ENCODE data around the gene CACNA1C.

The CACNA1C gene

GRCh38 chr12:2431810-2432209, 379.0 kb downstream of the CACNA1C start:
- Histone ChIP-seq H3K9me3 (ENCODE audit: control insufficient read depth, low read length) (no peaks in the 10 kb centered on the region), H3K36me3 (ENCODE audit: control insufficient read depth, insufficient read depth, low read length) (no peaks in the 10 kb centered on the region), H3K4me1 (ENCODE audit: control insufficient read depth, insufficient read depth, low read length) (no peaks in the 10 kb centered on the region), H3K27me3 (ENCODE audit: control insufficient read depth, insufficient read depth, low read length) (no peaks in the 10 kb centered on the region), H3K4me3 (ENCODE audit: low read length) (no peak overlapping the region), H3K9ac (ENCODE audit: low read length) (no peak overlapping the region)

GRCh38 chr12:2432856-2433255, 380.1 kb downstream of the CACNA1C start:
- no peak overlapping the region for H3K4me3 ChIP-seq (ENCODE audit: low read length)
- H3K36me3 ChIP-seq (ENCODE audit: control insufficient read depth, insufficient read depth, low read length): no peaks in the 10 kb centered on the region
- H3K4me1 ChIP-seq (ENCODE audit: control insufficient read depth, insufficient read depth, low read length): no peaks in the 10 kb centered on the region
- no peaks in the 10 kb centered on the region for H3K27me3 ChIP-seq (ENCODE audit: control insufficient read depth, insufficient read depth, low read length)
- H3K9ac ChIP-seq (ENCODE audit: low read length): no peak overlapping the region
- H3K9me3 ChIP-seq (ENCODE audit: control insufficient read depth, low read length): no peaks in the 10 kb centered on the region

- no peak overlapping the region for H3K4me3 ChIP-seq (ENCODE audit: low read length)
- H3K27me3 ChIP-seq (ENCODE audit: control insufficient read depth, insufficient read depth, low read length): no peaks in the 10 kb centered on the region
- H3K9me3 ChIP-seq (ENCODE audit: control insufficient read depth, low read length): no peaks in the 10 kb centered on the region
- H3K4me1 ChIP-seq (ENCODE audit: control insufficient read depth, insufficient read depth, low read length): no peaks in the 10 kb centered on the region
- H3K9ac ChIP-seq (ENCODE audit: low read length): no peak overlapping the region
- H3K36me3 ChIP-seq (ENCODE audit: control insufficient read depth, insufficient read depth, low read length): no peaks in the 10 kb centered on the region
These were observed 382.7 kb downstream of the CACNA1C start for GRCh38 chr12:2435511-2435910.

- H3K9ac ChIP-seq (ENCODE audit: low read length): no peak overlapping the region
- no peaks in the 10 kb centered on the region for H3K36me3 ChIP-seq (ENCODE audit: control insufficient read depth, insufficient read depth, low read length)
- no peaks in the 10 kb centered on the region for H3K9me3 ChIP-seq (ENCODE audit: control insufficient read depth, low read length)
- no peaks in the 10 kb centered on the region for H3K4me1 ChIP-seq (ENCODE audit: control insufficient read depth, insufficient read depth, low read length)
- H3K4me3 ChIP-seq (ENCODE audit: low read length): no peak overlapping the region
- H3K27me3 ChIP-seq (ENCODE audit: control insufficient read depth, insufficient read depth, low read length): no peaks in the 10 kb centered on the region
These were observed 386.7 kb downstream of the CACNA1C start for GRCh38 chr12:2439332-2440100.

- no peak overlapping the region for H3K4me3 ChIP-seq (ENCODE audit: low read length)
- no peaks in the 10 kb centered on the region for H3K36me3 ChIP-seq (ENCODE audit: control insufficient read depth, insufficient read depth, low read length)
- no peaks in the 10 kb centered on the region for H3K9me3 ChIP-seq (ENCODE audit: control insufficient read depth, low read length)
- no peak overlapping the region for H3K9ac ChIP-seq (ENCODE audit: low read length)
- H3K27me3 ChIP-seq (ENCODE audit: control insufficient read depth, insufficient read depth, low read length): no peaks in the 10 kb centered on the region
- H3K4me1 ChIP-seq (ENCODE audit: control insufficient read depth, insufficient read depth, low read length): no peaks in the 10 kb centered on the region
These were observed 391.0 kb downstream of the CACNA1C start for GRCh38 chr12:2443776-2444175.

GRCh38 chr12:2445968-2446367, 393.2 kb downstream of the CACNA1C start:
- Histone ChIP-seq H3K4me1 (ENCODE audit: control insufficient read depth, insufficient read depth, low read length) (no peaks in the 10 kb centered on the region), H3K36me3 (ENCODE audit: control insufficient read depth, insufficient read depth, low read length) (no peaks in the 10 kb centered on the region), H3K9ac (ENCODE audit: low read length) (no peak overlapping the region), H3K27me3 (ENCODE audit: control insufficient read depth, insufficient read depth, low read length) (no peaks in the 10 kb centered on the region), H3K4me3 (ENCODE audit: low read length) (no peak overlapping the region), H3K9me3 (ENCODE audit: control insufficient read depth, low read length) (no peaks in the 10 kb centered on the region)

GRCh38 chr12:2447861-2448260, 395.1 kb downstream of the CACNA1C start:
- H3K27me3 ChIP-seq (ENCODE audit: control insufficient read depth, insufficient read depth, low read length): no peaks in the 10 kb centered on the region
- H3K9ac ChIP-seq (ENCODE audit: low read length): no peak overlapping the region
- H3K4me3 ChIP-seq (ENCODE audit: low read length): no peak overlapping the region
- no peaks in the 10 kb centered on the region for H3K36me3 ChIP-seq (ENCODE audit: control insufficient read depth, insufficient read depth, low read length)
- no peaks in the 10 kb centered on the region for H3K4me1 ChIP-seq (ENCODE audit: control insufficient read depth, insufficient read depth, low read length)
- no peaks in the 10 kb centered on the region for H3K9me3 ChIP-seq (ENCODE audit: control insufficient read depth, low read length)

GRCh38 chr12:2449586-2449985, 396.8 kb downstream of the CACNA1C start:
- H3K4me1 ChIP-seq (ENCODE audit: control insufficient read depth, insufficient read depth, low read length): no peaks in the 10 kb centered on the region
- no peaks in the 10 kb centered on the region for H3K9me3 ChIP-seq (ENCODE audit: control insufficient read depth, low read length)
- H3K27me3 ChIP-seq (ENCODE audit: control insufficient read depth, insufficient read depth, low read length): no peaks in the 10 kb centered on the region
- no peak overlapping the region for H3K4me3 ChIP-seq (ENCODE audit: low read length)
- H3K9ac ChIP-seq (ENCODE audit: low read length): no peak overlapping the region
- no peaks in the 10 kb centered on the region for H3K36me3 ChIP-seq (ENCODE audit: control insufficient read depth, insufficient read depth, low read length)

GRCh38 chr12:2450553-2450952, 397.8 kb downstream of the CACNA1C start:
- Histone ChIP-seq H3K36me3 (ENCODE audit: control insufficient read depth, insufficient read depth, low read length) (no peaks in the 10 kb centered on the region), H3K9ac (ENCODE audit: low read length) (no peak overlapping the region), H3K9me3 (ENCODE audit: control insufficient read depth, low read length) (no peaks in the 10 kb centered on the region), H3K4me3 (ENCODE audit: low read length) (no peak overlapping the region), H3K27me3 (ENCODE audit: control insufficient read depth, insufficient read depth, low read length) (no peaks in the 10 kb centered on the region), H3K4me1 (ENCODE audit: control insufficient read depth, insufficient read depth, low read length) (no peaks in the 10 kb centered on the region)

- H3K9ac ChIP-seq (ENCODE audit: low read length): no peak overlapping the region
- H3K27me3 ChIP-seq (ENCODE audit: control insufficient read depth, insufficient read depth, low read length): no peaks in the 10 kb centered on the region
- H3K4me1 ChIP-seq (ENCODE audit: control insufficient read depth, insufficient read depth, low read length): no peaks in the 10 kb centered on the region
- no peak overlapping the region for H3K4me3 ChIP-seq (ENCODE audit: low read length)
- H3K36me3 ChIP-seq (ENCODE audit: control insufficient read depth, insufficient read depth, low read length): no peaks in the 10 kb centered on the region
- H3K9me3 ChIP-seq (ENCODE audit: control insufficient read depth, low read length): no peaks in the 10 kb centered on the region
These were observed 398.2 kb downstream of the CACNA1C start for GRCh38 chr12:2451025-2451424.

- Histone ChIP-seq H3K4me3 (ENCODE audit: low read length) (no peak overlapping the region), H3K9ac (ENCODE audit: low read length) (no peak overlapping the region), H3K9me3 (ENCODE audit: control insufficient read depth, low read length) (no peaks in the 10 kb centered on the region), H3K36me3 (ENCODE audit: control insufficient read depth, insufficient read depth, low read length) (no peaks in the 10 kb centered on the region), H3K4me1 (ENCODE audit: control insufficient read depth, insufficient read depth, low read length) (no peaks in the 10 kb centered on the region), H3K27me3 (ENCODE audit: control insufficient read depth, insufficient read depth, low read length) (no peaks in the 10 kb centered on the region)
These were observed 398.7 kb downstream of the CACNA1C start for GRCh38 chr12:2451497-2451896.

GRCh38 chr12:2453076-2453760, 400.4 kb downstream of the CACNA1C start:
- Histone ChIP-seq H3K9ac (ENCODE audit: low read length) (no peak overlapping the region), H3K4me1 (ENCODE audit: control insufficient read depth, insufficient read depth, low read length) (no peaks in the 10 kb centered on the region), H3K27me3 (ENCODE audit: control insufficient read depth, insufficient read depth, low read length) (no peaks in the 10 kb centered on the region), H3K4me3 (ENCODE audit: low read length) (no peak overlapping the region), H3K36me3 (ENCODE audit: control insufficient read depth, insufficient read depth, low read length) (no peaks in the 10 kb centered on the region), H3K9me3 (ENCODE audit: control insufficient read depth, low read length) (no peaks in the 10 kb centered on the region)

Data from mucosa of stomach (tissue), 1 donor.